DMS53 (cell line): ENCODE data around the gene SEMA3G.

Experiments
- DNase-seq: peaks from one replicate; lab custom pipeline; 2025; lab: John Stamatoyannopoulos, UW

The SEMA3G gene

GRCh38 chr3:52479037-52479876 is 34.4 kb upstream of the SEMA3G start:
- DNase-seq = no peak

DNA sequence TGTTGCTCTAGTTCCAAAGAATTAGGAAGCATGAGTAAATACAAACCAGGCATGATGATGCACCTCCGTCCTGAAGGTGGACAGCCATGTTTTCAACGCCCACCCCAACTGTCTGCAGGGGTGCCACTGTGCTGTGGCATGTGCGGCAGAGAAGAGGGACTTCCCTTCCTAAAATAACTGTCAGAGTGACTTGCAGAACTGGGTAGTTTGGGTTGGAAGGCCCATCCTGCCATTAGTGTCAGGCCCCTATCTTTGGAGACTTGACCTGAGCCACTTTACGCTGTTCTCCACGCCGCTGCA is 32.8 kb upstream of the SEMA3G start:
- no peak for DNase-seq

- DNase-seq = no peak
These were observed 32.3 kb upstream of the SEMA3G start for GRCh38 chr3:52477076-52477795.

DNA sequence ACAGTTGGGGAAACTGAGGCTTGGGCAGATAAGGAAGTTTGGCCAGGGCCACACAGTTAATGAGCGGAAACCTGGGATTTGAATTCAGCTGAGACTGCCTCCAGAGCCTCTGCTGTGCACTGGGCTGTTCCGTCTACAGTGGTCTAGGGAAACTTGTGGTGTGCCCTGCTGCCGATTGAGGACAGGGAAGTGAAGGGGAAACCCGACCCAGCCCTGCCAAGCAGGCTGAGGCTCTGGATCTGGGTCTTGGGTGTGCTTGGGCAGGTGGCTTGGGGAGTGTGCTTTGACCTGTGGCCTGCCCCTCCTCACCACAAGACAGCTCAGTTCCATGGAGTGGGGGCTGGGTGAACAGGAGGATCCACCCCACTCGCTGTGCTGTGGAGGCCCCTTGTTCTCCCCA is 28.1 kb upstream of the SEMA3G start:
- DNase-seq = no peak

DNA sequence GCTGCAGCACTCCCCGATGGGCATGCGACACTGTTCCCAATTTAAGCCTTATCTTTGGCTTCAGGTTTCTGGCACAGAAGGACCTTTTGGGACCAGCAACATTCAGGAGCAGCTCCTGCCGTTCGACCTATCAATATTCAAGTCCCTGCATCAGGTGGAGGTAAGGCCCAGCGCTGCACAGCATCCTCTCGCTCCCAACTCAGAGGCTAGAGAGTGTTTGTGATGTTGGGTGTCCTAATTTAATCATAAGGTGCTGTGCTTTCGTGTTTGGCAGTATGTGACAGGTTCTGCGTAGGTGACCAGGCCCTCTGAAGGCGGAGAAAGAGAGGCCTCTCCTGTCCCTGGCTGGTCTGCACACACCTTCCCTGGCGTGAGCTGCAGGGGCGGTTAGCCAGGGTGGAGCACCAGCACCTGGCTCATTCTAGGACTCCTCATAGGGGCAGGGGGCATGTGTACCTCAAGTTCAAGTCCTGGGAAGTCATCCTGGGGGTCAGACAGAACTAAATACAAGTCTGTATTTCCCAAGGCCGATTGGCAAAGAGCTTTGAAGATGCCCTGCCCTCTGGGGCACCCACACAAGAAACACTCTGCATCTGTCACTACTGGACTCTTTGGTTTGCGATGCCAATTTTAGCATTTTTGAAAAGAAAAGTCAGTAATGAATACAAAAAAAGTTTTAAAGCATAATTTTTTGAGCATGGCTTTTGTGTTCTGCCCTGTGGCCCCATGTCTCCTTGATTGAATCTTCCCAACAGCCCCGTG is 27.5 kb upstream of the SEMA3G start:
- DNase-seq = no peak

GRCh38 chr3:52471371-52472238 is 26.7 kb upstream of the SEMA3G start:
- DNase-seq = peak; percentile 46

GRCh38 chr3:52470920-52471319 is 26.0 kb upstream of the SEMA3G start:
- DNase-seq = no peak

- DNase-seq = no peak
These were observed 24.1 kb upstream of the SEMA3G start for GRCh38 chr3:52469001-52469400.

GRCh38 chr3:52468336-52468735 is 23.4 kb upstream of the SEMA3G start:
- DNase-seq = no peak

- DNase-seq = no peak
These were observed 18.5 kb upstream of the SEMA3G start for GRCh38 chr3:52463416-52463815.

- DNase-seq = no peak
These were observed 17.0 kb upstream of the SEMA3G start for GRCh38 chr3:52461874-52462273.

- DNase-seq = no peak
These were observed 14.1 kb upstream of the SEMA3G start for GRCh38 chr3:52458770-52459545.

- DNase-seq = no peak
These were observed 13.3 kb upstream of the SEMA3G start for GRCh38 chr3:52458031-52458760.

DNA sequence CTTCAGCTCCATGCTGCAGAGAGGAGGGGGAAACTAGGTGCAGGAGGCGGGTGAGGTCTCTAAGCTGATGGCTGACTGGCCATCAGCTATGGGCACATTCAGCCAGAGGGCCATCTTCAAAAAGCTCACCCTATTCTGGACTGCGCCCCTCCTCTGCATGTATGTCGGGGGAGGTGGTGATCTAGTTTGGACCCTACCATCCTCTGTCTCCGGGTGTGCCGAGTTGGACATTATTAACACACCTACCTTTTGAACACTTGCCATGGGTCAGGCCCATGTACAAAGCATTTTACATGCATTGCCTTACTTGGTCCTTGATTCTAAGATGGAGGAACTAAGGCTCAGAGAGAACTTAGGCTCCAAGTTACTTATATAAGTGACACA is 11.9 kb upstream of the SEMA3G start:
- no peak for DNase-seq

- DNase-seq = no peak
These were observed 11.4 kb upstream of the SEMA3G start for GRCh38 chr3:52456169-52456799.

DNA sequence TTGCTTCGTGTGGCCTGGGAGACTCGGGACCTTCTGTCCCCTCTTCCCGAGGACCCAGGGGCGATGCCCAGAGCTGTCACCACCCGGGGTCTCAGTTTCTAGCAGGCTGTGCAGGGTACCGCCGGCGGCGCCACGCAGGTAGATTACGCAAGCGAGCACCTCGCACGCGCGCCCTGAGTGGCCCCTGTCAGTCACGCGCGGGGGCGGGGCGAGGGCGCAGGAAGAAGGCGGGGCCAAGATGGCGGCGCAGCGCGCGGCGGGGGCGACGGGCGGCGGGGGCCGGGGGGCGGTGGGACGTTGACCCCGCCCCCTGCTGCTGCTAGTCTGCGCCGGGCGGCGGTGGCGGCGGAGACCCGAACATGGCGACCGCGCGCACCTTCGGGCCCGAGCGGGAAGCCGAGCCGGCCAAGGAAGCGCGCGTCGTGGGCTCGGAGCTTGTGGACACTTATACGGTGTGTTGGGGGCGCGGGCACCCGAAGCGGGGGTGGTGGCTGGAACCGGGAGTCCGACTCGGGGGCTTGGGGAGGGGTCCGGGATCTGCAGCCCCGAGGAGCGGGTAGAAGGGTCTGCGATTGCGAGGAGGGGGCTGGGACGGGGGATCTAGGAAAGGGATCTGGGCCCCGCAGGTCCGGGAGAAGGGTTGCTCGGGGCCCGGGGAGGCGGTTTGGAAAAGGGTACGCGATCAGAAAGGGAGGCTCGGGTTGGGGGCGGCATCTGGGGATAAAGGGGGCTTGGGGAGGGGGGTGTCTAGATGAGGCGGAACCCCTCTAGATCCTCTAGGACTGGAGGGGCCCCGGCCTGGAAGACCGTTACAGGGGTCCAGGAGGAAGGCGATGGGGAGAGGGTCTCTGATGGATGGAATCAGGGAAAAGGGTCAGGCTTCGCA is 10.6 kb upstream of the SEMA3G start, which contains the start of gene NISCH:
NISCH (plus strand) TSS at position 322 of the 886 bp plus-strand sequence; CDS start at position 360, 38 bp downstream.
- peak; percentile 83 for DNase-seq

- no peak for DNase-seq
These were observed 10.0 kb upstream of the SEMA3G start for GRCh38 chr3:52454938-52455282.

GRCh38 chr3:52454250-52454937 is 9.5 kb upstream of the SEMA3G start:
- no peak for DNase-seq
